Ascending aorta (tissue), 2 donors: ENCODE data around the gene MARK1. TPM values are rescaled to one million over a fixed set of nuclear protein-coding genes. Genes with fewer than 3 reads are reported as not detected.
"Not testable (repeated sequence)": the region's sequence is repeated elsewhere in the genome, so short reads cannot be mapped to it uniquely, and the experiment has no call there.

Experiments used
- DNase-seq, 2 donors: peaks; one replicate each; pipeline ENCODE4 v3.0.0-alpha.2; 2019; ENCODE audit warnings: low spot score in 2 of 2
- H3K27ac ChIP-seq, 2 donors: fragments of 200-600 bp; sonication (generic); one replicate each; pipeline ENCODE4 v1.5.1; 2016 to 2017; ENCODE audit warnings: mild to moderate bottlenecking in 1 of 2
- H3K27me3 ChIP-seq: fragments of 200-600 bp; sonication (generic); one replicate; pipeline ENCODE4 v1.5.1; 2017
- H3K36me3 ChIP-seq, 2 donors: fragments of 200-600 bp; sonication (generic); one replicate each; pipeline ENCODE4 v1.5.1; 2016
- H3K4me1 ChIP-seq, 2 donors: fragments of 200-600 bp; sonication (generic); one replicate each; pipeline ENCODE4 v1.5.1; 2016 to 2017; ENCODE audit warnings: mild to moderate bottlenecking in 1 of 2
- H3K4me3 ChIP-seq, 2 donors: fragments of 200-600 bp; sonication (generic); one replicate each; pipeline ENCODE4 v1.5.1; 2016 to 2017; ENCODE audit warnings: mild to moderate bottlenecking in 1 of 2
- H3K9me3 ChIP-seq, 2 donors: fragments of 200-600 bp; sonication (generic); one replicate each; pipeline ENCODE4 v1.5.1; 2016
- CTCF ChIP-seq, 3 experiments: fragments of 200-600 bp in 2 of 3; fragments of 450-650 bp in 1 of 3; sonication (generic) in 2 of 3; IDR thresholded peaks; one replicate each; pipeline ENCODE4 v1.5.1; 2016 to 2019; ENCODE audit warnings: antibody characterized with exemption in 3 of 3, mild to moderate bottlenecking in 1 of 3, moderate library complexity in 1 of 3
- intact Hi-C: fragments of 100-400 bp; cut with DNase I; formaldehyde crosslinking; loops from one replicate; pipeline ENCODE4 v1.15.1; 2023
- total RNA-seq: library from RNA; depleted of rRNA; stranded (reverse); fragments of >200 nt; gene quantifications from one replicate; pipeline ENCODE4 v1.1.0, GENCODE V29; 2016

Gene MARK1
- total RNA-seq, 1 donor from 2014 or later: 11.6 TPM

GRCh38 chr1:220579317-220579716 lies 51.4 kb downstream of the MARK1 start:
- intact Hi-C loops: no loop called here
- H3K9me3 ChIP-seq: peaks cover 0 to 9% of the 10 kb centered on the region in 2 donors
- no peaks in the 10 kb centered on the region for H3K36me3 ChIP-seq
- no peak for DNase-seq
- no peak overlapping the region for H3K27ac ChIP-seq
- no peaks in the 10 kb centered on the region for H3K27me3 ChIP-seq
- no peak overlapping the region for H3K4me3 ChIP-seq
- TF ChIP-seq CTCF (IDR thresholded peaks at IDR 0.05): no peak
- no peaks in the 10 kb centered on the region for H3K4me1 ChIP-seq

- no peak for TF ChIP-seq CTCF (IDR thresholded peaks at IDR 0.05)
- no peaks in the 10 kb centered on the region for H3K4me1 ChIP-seq
- H3K27me3 ChIP-seq: no peaks in the 10 kb centered on the region
- intact Hi-C loops: no loop called here
- no peaks in the 10 kb centered on the region for H3K9me3 ChIP-seq
- no peak overlapping the region for H3K4me3 ChIP-seq
- no peak overlapping the region for H3K27ac ChIP-seq
- no peak for DNase-seq
- H3K36me3 ChIP-seq: peaks cover 0 to 4% of the 10 kb centered on the region in 2 donors
Measured at GRCh38 chr1:220592714-220593113, 64.8 kb downstream of the MARK1 start.

- Histone ChIP-seq H3K9me3 (no peaks in the 10 kb centered on the region), H3K27ac (no peak overlapping the region), H3K4me1 (no peaks in the 10 kb centered on the region), H3K36me3 (peaks cover 0 to 4% of the 10 kb centered on the region in 2 donors), H3K27me3 (no peaks in the 10 kb centered on the region), H3K4me3 (no peak overlapping the region)
- DNase-seq: no peak
- intact Hi-C loops: no loop called here
- TF ChIP-seq CTCF (IDR thresholded peaks at IDR 0.05): no peak
Measured at GRCh38 chr1:220594356-220594755, 66.4 kb downstream of the MARK1 start.

- intact Hi-C loops: no loop called here
- H3K4me3 ChIP-seq: no peak overlapping the region
- DNase-seq: no peak
- H3K4me1 ChIP-seq: no peaks in the 10 kb centered on the region
- H3K9me3 ChIP-seq: no peaks in the 10 kb centered on the region
- H3K27me3 ChIP-seq: no peaks in the 10 kb centered on the region
- H3K36me3 ChIP-seq: peaks cover 0 to 4% of the 10 kb centered on the region in 2 donors
- H3K27ac ChIP-seq: no peak overlapping the region
- no peak for TF ChIP-seq CTCF (IDR thresholded peaks at IDR 0.05)
Measured at GRCh38 chr1:220595179-220595578, 67.2 kb downstream of the MARK1 start.

GRCh38 chr1:220604926-220605325 lies 77.0 kb downstream of the MARK1 start:
- H3K4me1 ChIP-seq: no peaks in the 10 kb centered on the region
- H3K9me3 ChIP-seq: no peaks in the 10 kb centered on the region
- TF ChIP-seq CTCF (IDR thresholded peaks at IDR 0.05): no peak
- DNase-seq: no peak
- intact Hi-C loops: no loop called here
- H3K36me3 ChIP-seq: no peaks in the 10 kb centered on the region
- H3K27me3 ChIP-seq: no peaks in the 10 kb centered on the region
- no peak overlapping the region for H3K27ac ChIP-seq
- no peak overlapping the region for H3K4me3 ChIP-seq

GRCh38 chr1:220605651-220606050 lies 77.7 kb downstream of the MARK1 start:
- H3K27me3 ChIP-seq, H3K4me3 ChIP-seq, H3K9me3 ChIP-seq, H3K27ac ChIP-seq, DNase-seq, H3K4me1 ChIP-seq, intact Hi-C loops, H3K36me3 ChIP-seq: not testable (repeated sequence)

- H3K27ac ChIP-seq, DNase-seq, intact Hi-C loops: not testable (repeated sequence)
Measured at GRCh38 chr1:220611100-220611499, 83.2 kb downstream of the MARK1 start.

More at GRCh38 chr1:220611100-220611499, 83.2 kb downstream of the MARK1 start:
- H3K4me3 ChIP-seq, H3K27me3 ChIP-seq, H3K4me1 ChIP-seq, H3K36me3 ChIP-seq, H3K9me3 ChIP-seq: not testable (repeated sequence)
